ENCODE data around the gene ZSCAN5C.
"Not testable (repeated sequence)": the region's sequence is repeated elsewhere in the genome, so short reads cannot be mapped to it uniquely, and the experiment has no call there.

The ZSCAN5C gene

DNA sequence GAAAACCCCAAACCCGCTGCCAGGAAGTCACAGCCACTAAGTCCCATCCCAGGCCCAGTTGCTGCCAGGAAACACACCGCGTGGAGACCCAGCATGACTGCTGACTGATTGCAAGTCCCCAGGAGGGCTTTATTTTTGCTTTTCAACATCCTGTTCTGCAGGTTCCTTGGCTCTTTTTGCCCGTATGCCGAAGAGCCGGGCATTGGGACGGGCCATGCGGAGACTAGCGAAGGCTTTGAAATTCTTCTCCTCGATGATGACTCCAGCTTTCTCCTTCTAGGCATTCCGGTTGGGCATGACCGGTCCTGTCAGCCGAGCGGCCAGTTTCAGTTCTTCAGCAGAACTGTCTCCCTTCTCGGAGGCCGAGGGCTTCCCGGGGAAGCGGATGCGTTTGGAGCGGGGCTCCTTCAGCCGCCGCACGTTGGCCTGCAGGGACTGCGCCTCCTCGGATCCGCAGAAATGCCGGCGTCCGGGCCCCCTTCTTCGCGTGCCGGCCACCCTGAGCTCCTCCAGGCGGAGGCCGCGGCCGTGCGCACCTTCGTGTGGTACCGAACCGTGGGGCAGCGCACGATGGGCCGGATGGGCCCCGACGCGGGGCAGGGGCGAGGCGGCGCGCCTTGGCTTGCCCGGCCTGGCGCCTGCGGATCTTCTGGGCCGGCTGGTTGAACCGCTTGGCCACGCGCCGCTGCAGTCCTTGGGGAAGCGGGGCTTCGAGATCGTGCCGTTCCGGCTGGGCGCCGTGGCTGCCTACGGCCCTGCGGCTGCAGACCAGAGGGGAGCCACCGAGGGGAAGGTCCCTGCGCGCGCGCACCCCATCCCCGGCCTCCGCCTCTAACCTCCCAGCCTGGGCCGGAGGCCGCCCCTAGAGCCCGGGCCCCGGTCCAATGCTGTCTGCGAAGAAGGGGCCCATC lies 15.2 kb downstream of the ZSCAN5C start:
- no peak overlapping the region for H3K27ac ChIP-seq
- TF ChIP-seq, protein P1, sequence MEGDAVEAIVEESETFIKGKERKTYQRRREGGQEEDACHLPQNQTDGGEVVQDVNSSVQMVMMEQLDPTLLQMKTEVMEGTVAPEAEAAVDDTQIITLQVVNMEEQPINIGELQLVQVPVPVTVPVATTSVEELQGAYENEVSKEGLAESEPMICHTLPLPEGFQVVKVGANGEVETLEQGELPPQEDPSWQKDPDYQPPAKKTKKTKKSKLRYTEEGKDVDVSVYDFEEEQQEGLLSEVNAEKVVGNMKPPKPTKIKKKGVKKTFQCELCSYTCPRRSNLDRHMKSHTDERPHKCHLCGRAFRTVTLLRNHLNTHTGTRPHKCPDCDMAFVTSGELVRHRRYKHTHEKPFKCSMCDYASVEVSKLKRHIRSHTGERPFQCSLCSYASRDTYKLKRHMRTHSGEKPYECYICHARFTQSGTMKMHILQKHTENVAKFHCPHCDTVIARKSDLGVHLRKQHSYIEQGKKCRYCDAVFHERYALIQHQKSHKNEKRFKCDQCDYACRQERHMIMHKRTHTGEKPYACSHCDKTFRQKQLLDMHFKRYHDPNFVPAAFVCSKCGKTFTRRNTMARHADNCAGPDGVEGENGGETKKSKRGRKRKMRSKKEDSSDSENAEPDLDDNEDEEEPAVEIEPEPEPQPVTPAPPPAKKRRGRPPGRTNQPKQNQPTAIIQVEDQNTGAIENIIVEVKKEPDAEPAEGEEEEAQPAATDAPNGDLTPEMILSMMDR (IDR thresholded peaks at IDR 0.05): no peak
- H3K4me1 ChIP-seq (ENCODE audit: control insufficient read depth in 1 of 2, insufficient read depth in 1 of 2, low read depth in 1 of 2, low read length in 1 of 2): peaks cover 3 to 8% of the 10 kb centered on the region in 2 experiments
- no peaks in the 10 kb centered on the region for H3K9me3 ChIP-seq
- no peaks in the 10 kb centered on the region for H3K36me3 ChIP-seq
- H3K4me3 ChIP-seq (ENCODE audit: low read depth in 1 of 2, low read length in 1 of 2): peak overlapping the region in 1 of 2 experiments; percentile 15
- peaks cover 50% of the 10 kb centered on the region for H3K27me3 ChIP-seq

DNA sequence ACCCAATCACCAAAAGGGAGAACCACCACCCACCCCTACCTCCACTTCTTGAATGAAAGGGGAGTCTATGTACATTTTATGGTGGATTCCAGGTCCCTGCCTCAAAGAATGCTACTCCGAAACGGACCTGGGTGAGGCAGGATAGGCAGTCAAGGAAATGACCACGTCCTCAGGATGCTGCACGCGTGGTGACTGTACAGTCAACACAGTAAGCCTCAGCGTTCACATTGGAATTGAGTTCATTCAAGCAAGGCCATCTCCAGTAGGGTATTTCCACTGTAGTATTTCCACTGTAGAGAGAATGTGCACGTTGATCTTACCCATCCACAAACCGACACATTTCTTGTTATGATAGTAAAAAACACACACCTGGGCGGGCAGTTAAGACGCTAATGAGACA lies 16.9 kb downstream of the ZSCAN5C start:
- H3K9me3 ChIP-seq: no peaks in the 10 kb centered on the region
- TF ChIP-seq, protein P1 (IDR thresholded peaks at IDR 0.05): no peak
- no peaks in the 10 kb centered on the region for H3K36me3 ChIP-seq
- no peak overlapping the region for H3K27ac ChIP-seq
- peaks cover 50% of the 10 kb centered on the region for H3K27me3 ChIP-seq
- peaks cover 3 to 8% of the 10 kb centered on the region in 2 experiments for H3K4me1 ChIP-seq (ENCODE audit: control insufficient read depth in 1 of 2, insufficient read depth in 1 of 2, low read depth in 1 of 2, low read length in 1 of 2)
- H3K4me3 ChIP-seq (ENCODE audit: low read depth in 1 of 2, low read length in 1 of 2): no peak overlapping the region

DNA sequence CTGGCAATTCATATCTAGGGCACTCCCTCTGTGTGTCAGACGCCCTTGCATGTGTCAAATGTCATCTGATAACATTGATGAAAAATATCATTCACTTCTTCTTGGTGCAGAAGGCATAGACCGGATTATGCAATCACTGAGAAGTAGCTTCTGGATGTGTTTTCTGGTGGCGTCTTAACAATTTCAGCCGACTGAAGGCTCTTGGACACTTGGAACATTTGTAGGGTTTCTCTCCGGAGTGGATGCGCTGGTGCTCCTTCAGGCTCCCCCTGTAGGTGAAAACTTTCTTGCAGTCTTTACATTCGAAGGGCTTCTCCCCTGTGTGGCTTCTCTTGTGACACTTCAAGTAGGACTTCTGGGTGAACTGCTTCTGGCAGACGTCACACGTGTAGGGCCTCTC lies 19.4 kb downstream of the ZSCAN5C start:
- not testable (repeated sequence) for H3K4me1 ChIP-seq (ENCODE audit: control insufficient read depth in 1 of 2, insufficient read depth in 1 of 2, low read depth in 1 of 2, low read length in 1 of 2); H3K9me3 ChIP-seq; H3K36me3 ChIP-seq; H3K4me3 ChIP-seq (ENCODE audit: low read depth in 1 of 2, low read length in 1 of 2); H3K27ac ChIP-seq
- H3K27me3 ChIP-seq: peaks cover 31% of the 10 kb centered on the region

DNA sequence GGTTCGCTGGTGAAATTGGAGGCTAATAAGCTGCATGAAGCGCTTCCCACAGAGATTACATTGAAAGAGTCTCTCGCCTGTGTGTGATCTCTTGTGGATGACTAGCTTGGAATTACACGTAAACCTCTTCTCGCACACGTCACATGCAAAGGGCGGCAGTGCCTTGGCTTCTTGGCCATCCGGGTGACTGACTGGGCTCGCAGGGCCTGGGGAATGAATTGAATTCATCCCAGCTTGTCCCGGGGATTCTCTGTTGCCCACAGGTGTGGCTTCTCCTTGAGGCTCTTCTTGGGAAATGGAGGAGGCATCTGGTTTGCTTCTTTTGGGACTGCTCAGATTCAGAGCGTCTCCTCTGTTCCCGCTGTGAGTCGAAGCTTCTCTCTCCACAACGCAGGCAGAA lies 19.8 kb downstream of the ZSCAN5C start:
- Histone ChIP-seq H3K27me3 (peaks cover 27% of the 10 kb centered on the region), H3K27ac (no peak overlapping the region), H3K9me3 (no peaks in the 10 kb centered on the region), H3K4me1 (ENCODE audit: control insufficient read depth in 1 of 2, insufficient read depth in 1 of 2, low read depth in 1 of 2, low read length in 1 of 2) (peaks cover 3 to 8% of the 10 kb centered on the region in 2 experiments), H3K36me3 (no peaks in the 10 kb centered on the region), H3K4me3 (ENCODE audit: low read depth in 1 of 2, low read length in 1 of 2) (no peak overlapping the region)
- TF ChIP-seq, protein P1 (IDR thresholded peaks at IDR 0.05): no peak

DNA sequence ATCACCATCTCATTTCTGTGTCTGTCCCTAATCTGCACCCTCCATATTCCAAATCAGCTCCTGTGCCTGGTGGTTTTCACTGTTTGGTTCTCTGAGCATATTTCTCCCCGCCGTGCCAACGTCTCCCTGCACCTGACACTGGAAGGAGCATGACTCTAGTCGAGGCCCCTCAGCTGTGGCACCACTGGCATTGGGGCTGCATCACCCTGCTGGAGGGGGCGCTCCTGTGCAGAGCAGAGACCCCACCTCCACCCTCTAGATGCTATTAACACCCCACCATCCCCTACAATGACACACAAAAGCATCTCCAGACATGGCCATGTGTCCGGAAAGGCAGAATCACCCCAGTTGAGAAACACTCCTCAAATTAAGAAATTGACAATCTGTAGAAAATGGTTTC lies 20.8 kb downstream of the ZSCAN5C start:
- H3K4me3 ChIP-seq (ENCODE audit: low read depth in 1 of 2, low read length in 1 of 2): no peak overlapping the region
- TF ChIP-seq, protein P1 (IDR thresholded peaks at IDR 0.05): no peak
- H3K36me3 ChIP-seq: no peaks in the 10 kb centered on the region

DNA sequence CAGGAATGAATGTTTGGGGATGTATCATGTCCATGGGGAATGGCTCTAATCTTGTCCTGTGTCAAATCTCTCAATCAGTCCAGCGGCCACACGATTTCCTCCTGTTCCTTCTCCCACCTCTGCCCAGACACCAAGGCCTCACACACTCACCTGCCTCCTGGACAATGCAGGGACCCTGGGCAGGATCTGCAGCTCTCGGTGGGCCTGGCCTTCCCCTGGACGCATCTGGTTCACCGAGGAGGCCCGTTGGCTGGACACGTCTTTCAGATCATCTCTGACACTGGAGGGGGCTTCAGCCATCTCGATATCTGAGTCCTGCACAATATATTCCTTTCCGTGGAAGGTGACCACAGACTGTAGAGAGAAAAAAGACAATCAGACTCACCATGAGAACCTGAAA lies 21.4 kb downstream of the ZSCAN5C start:
- Histone ChIP-seq H3K27ac (no peak overlapping the region), H3K4me3 (ENCODE audit: low read depth in 1 of 2, low read length in 1 of 2) (no peak overlapping the region), H3K27me3 (peaks cover 11% of the 10 kb centered on the region), H3K36me3 (no peaks in the 10 kb centered on the region), H3K4me1 (ENCODE audit: control insufficient read depth in 1 of 2, insufficient read depth in 1 of 2, low read depth in 1 of 2, low read length in 1 of 2) (no peaks in the 10 kb centered on the region), H3K9me3 (no peaks in the 10 kb centered on the region)
- TF ChIP-seq, protein P1 (IDR thresholded peaks at IDR 0.05): no peak

More for the DNA sequence above, 20.8 kb downstream of the ZSCAN5C start:
- peaks cover 16% of the 10 kb centered on the region for H3K27me3 ChIP-seq
- no peak overlapping the region for H3K27ac ChIP-seq
- H3K4me1 ChIP-seq (ENCODE audit: control insufficient read depth in 1 of 2, insufficient read depth in 1 of 2, low read depth in 1 of 2, low read length in 1 of 2): no peaks in the 10 kb centered on the region
- no peaks in the 10 kb centered on the region for H3K9me3 ChIP-seq
